SK-N-SH treated with all-trans-retinoic acid at 6 μM for 48 hours (cell line): ENCODE measurements around the gene RDH14.

Experiments used
- ARNTL ChIP-seq: fragments of 450-650 bp; formaldehyde crosslinking; IDR thresholded peaks from 2 replicates; pipeline ENCODE4 v1.5.0; 2020; ENCODE audit warnings: low read depth, mild to moderate bottlenecking, moderate library complexity, borderline replicate concordance
- CREB5 ChIP-seq: fragments of 250-450 bp; sonication (Bioruptor Pico); IDR thresholded peaks from 2 replicates; pipeline ENCODE4 v1.5.1; 2020; ENCODE audit warnings: low read depth, mild to moderate bottlenecking, moderate library complexity
- CSDC2 ChIP-seq: fragments of 250-450 bp; sonication (Bioruptor Pico); IDR thresholded peaks from 2 replicates; pipeline ENCODE4 v1.5.0; 2020; ENCODE audit warnings: mild to moderate bottlenecking, moderate library complexity
- CSRNP3 ChIP-seq: fragments of 250-450 bp; sonication (Bioruptor Pico); IDR thresholded peaks from 2 replicates; pipeline ENCODE4 v1.5.1; 2021; ENCODE audit warnings: mild to moderate bottlenecking, moderate library complexity
- ESRRG ChIP-seq: fragments of 250-450 bp; sonication (Bioruptor Pico); IDR thresholded peaks from 2 replicates; pipeline ENCODE4 v1.6.1; 2021; ENCODE audit warnings: mild to moderate bottlenecking
- ISL1 ChIP-seq: fragments of 250-450 bp; sonication (Bioruptor Pico); IDR thresholded peaks from 2 replicates; pipeline ENCODE4 v2.1.2; 2022; ENCODE audit warnings: mild to moderate bottlenecking, moderate library complexity
- PPARA ChIP-seq: fragments of 250-450 bp; sonication (Bioruptor Pico); IDR thresholded peaks from 2 replicates; pipeline ENCODE4 v1.5.0; 2020; ENCODE audit warnings: mild to moderate bottlenecking, borderline replicate concordance
- RARB ChIP-seq: fragments of 250-450 bp; sonication (Bioruptor Pico); IDR thresholded peaks from 2 replicates; pipeline ENCODE4 v1.8.0; 2021; ENCODE audit warnings: mild to moderate bottlenecking, moderate library complexity
- ZFP3 ChIP-seq: fragments of 250-450 bp; sonication (Bioruptor Pico); IDR thresholded peaks from 2 replicates; pipeline ENCODE4 v1.5.0; 2020; ENCODE audit warnings: mild to moderate bottlenecking, moderate library complexity
- ZFP30 ChIP-seq: fragments of 450-650 bp; formaldehyde crosslinking; IDR thresholded peaks from 2 replicates; pipeline ENCODE4 v1.5.0; 2022; ENCODE audit warnings: mild to moderate bottlenecking, moderate library complexity
- ZNF70 ChIP-seq: fragments of 450-650 bp; formaldehyde crosslinking; IDR thresholded peaks from 2 replicates; pipeline ENCODE4 v1.5.0; 2020; ENCODE audit warnings: mild to moderate bottlenecking, moderate library complexity
- TF ChIP-seq, protein P1 (sequence below): fragments of 250-450 bp; sonication (Bioruptor Pico); IDR thresholded peaks from 2 replicates; pipeline ENCODE4 v1.8.0; 2020; ENCODE audit warnings: mild to moderate bottlenecking, moderate library complexity, borderline replicate concordance

DNA sequence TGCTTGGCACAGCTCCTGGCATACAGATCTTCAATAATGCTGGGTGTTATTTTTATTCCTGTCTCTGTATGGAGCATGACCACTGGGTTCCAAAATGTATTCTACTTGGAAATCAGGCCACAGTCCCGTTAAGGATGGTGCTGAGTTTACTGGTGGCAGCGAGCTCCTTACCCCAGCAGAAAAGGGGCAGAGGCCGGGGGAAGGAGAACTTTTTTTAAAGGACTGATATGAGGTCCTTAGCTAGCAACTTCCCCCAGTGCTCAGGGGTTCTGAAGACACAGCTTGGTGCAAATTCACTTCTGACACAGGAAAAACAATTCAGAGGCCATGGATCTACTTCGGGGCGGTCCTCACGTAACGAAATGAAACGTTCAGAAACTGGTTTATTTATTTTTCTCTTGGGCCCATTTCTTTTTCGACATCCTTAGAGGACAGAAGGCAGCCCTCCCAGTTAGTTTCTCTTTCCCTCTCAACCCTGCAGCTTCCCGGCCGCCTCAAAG, 872 bp downstream of the RDH14 start:
- TF ChIP-seq ZFP3 (CRISPR knock-in tag) (no peak), PPARA (CRISPR knock-in tag) (no peak), CSDC2 (CRISPR knock-in tag) (no peak), ZFP30 (no peak), ESRRG (CRISPR knock-in tag) (no peak), ISL1 (no peak), CSRNP3 (CRISPR knock-in tag) (no peak), CREB5 (CRISPR knock-in tag) (no peak), ZNF70 (CRISPR knock-in tag) (no peak), RARB (CRISPR knock-in tag) (no peak), ARNTL (CRISPR knock-in tag) (no peak)
- TF ChIP-seq, protein P1, sequence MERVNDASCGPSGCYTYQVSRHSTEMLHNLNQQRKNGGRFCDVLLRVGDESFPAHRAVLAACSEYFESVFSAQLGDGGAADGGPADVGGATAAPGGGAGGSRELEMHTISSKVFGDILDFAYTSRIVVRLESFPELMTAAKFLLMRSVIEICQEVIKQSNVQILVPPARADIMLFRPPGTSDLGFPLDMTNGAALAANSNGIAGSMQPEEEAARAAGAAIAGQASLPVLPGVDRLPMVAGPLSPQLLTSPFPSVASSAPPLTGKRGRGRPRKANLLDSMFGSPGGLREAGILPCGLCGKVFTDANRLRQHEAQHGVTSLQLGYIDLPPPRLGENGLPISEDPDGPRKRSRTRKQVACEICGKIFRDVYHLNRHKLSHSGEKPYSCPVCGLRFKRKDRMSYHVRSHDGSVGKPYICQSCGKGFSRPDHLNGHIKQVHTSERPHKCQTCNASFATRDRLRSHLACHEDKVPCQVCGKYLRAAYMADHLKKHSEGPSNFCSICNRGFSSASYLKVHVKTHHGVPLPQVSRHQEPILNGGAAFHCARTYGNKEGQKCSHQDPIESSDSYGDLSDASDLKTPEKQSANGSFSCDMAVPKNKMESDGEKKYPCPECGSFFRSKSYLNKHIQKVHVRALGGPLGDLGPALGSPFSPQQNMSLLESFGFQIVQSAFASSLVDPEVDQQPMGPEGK (CRISPR knock-in tag), result no peak
